HG03432 (cell line): ENCODE results near the gene HCCS.
"Not testable (repeated sequence)": the region's sequence is repeated elsewhere in the genome, so short reads cannot be mapped to it uniquely, and the experiment has no call there.

ENCODE experiments used
- ATAC-seq: cut with Tn5 transposase; IDR thresholded peaks from one replicate; pipeline ENCODE4 v1.9.1; 2021; ENCODE audit warnings: mild to moderate bottlenecking, moderate library complexity; ENCODE audit not compliant: unreplicated experiment

The HCCS gene

DNA sequence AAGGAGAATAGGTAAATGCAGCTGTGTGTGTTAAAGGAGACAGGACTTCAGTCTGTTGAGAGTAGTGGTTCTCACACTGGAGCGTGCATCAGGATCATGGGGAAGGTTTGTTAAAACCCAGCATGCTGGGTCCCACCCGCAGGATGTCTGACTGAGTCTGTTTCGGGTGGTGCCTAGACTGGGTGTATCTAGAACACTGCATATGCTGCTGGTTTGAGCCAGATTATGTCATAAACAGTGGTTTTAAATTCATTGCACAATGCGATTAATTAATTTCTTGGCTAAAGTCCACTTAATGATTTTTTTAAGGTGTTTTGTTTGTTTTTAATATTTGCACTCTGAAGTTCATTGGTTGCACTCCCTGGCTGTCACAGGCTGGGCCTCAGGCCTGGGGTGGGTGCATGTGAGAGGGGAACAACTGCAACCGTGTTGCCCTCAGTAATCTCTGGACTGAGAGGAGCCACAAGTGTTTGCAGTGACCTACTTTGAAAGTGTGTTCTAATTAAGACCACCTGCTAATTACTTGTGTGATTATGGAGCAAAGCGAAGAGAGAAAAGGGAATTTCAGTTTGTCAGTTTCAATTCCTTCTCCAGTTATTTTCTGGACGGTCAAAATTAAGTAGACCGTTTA lies 8.3 kb downstream of the HCCS start:
- ATAC-seq = no peak

DNA sequence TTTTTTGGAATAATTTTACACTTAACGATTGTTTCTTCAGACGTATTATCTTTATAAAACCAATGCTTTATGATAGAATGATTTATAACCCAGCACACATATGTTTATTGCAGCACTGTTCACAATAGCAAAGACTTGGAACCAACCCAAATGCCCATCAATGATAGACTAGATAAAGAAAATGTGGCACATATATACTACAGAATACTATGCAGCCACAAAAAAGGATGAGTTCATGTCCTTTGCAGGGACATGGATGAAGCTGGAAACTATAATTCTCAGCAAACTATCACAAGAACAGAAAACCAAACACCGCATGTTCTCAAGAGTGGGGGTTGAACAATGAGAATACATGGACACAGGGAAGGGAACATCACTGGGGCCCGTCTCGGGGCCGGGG lies 12.0 kb downstream of the HCCS start:
- ATAC-seq = not testable (repeated sequence)

DNA sequence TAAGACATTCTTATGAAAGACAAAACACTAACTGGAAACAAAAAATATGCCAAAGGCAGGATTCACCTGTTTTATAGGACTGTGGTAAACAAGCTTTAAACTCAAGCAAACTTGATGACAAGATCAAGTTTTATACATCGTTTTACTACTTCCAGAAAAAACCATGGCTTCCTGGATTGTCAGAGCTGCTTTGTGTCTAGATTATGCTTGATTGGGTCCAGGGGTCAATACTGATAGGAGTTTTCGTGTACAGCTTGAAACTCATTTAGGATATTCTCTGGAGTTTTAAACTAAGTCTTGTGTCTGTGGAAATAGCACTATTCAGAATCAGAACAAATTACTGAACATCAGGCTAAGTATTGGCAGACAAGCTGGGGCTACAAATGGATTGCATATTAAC lies 13.0 kb downstream of the HCCS start:
- ATAC-seq = no peak

DNA sequence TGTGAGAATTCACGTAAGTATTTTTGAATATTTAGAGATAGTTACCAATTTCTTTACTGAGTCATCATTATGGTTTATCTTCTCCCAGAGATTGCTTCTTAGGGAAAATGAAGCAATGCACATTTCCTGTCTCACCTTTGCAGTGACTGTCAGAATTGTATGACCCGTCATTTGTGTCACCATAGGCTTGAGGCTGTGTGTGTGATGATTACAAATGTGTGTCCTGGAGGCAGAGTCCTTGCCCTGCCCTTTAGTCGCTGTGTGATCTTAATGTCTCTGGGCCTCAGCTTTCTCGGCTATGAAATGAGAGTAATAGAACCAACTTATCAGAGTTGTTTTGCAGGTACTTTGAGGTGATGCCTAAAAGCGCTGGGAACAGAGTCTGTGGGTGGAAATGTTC lies 13.9 kb downstream of the HCCS start:
- ATAC-seq = no peak

DNA sequence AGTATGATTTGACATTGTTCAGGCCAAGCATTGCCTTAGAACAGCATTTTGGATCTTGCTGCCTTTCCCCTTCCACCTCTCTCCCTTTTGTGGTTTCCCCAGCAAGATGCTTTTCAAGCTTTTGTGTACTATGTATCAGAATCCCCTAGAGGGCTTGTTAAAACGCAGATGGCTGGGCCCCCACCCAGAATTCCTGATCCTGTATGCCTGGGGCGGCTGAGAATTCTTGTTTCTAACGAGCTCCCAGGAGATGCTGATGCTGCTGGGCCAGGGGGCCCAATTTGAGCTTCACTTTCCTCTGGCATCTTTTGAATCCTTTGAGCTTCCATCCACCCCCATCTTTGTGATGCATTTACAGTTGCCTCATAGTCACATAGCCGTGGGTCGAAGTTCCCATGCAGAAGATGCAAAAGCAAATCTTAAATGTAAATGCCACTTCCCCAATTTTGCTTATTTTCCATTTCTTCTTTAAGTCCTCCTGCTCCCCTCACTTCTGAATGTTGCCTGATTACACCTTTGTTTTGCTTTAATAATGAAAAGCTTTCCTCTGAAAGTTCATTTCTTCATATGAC lies 18.5 kb downstream of the HCCS start:
- no peak for ATAC-seq

DNA sequence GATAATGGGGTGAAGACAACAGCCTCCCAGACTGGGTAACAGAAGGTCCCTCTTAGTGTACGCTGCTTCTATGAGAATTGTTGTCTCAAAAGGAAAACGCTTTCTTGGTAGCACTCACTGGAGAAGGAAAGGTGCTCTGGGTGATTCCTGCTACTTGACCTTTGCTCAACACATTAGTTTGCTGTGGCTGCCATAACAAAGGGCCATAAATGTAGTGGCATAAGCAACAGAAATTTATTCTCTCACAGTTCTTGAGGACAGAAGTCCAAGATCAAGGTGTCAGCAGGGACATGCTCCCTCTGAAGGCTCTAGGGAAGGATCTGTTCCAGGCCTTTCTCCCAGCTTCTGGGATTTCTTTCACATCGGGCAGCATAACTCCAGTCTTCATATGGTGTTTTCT lies 19.0 kb downstream of the HCCS start:
- ATAC-seq = no peak

DNA sequence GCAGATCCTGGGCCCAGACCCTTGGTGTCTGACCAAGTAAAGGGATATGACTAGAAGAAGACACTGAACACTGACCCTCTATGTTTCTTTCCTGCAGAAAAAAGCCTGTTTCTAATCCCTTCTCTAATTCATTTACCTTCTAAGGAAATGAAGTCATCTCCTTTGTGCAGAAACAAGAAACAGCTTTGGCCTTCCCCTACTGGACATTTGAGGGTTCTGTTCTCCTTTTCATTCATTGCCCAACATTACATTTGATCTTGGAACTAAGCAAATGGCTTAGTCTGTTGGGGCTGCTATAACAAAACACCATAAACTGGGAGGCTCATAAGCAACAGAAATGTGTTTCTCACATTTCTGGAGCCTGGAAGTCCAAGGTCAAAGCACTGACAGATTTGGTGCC lies 20.0 kb downstream of the HCCS start:
- no peak for ATAC-seq

DNA sequence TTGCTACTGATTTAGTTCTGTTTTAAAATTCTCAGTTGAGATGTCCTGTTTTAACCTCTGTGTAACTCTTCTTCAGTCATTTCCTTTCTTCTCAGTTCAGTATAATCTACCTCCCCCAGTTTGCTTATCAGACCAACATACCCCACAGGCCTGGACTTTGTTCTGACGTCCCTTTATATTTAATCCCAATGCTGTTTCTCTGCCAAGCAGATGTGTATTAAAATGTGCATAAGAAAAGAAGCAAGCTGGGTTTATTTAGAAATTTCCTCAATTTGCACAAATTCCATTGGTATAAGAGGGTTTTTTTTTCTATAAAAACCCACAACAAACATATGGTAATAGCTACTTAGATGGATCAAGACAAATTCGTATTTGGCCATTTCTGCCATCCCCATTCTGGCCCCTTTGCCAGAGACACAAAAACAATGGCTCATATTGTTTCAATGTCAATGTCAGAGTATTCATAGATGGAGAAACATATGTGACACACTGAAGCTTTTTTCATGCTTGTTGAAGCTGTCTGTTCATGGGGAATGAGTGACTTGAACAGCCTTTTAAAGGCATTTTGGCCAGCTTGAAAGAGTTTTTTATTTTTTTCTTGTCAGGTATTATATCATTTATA lies 24.5 kb downstream of the HCCS start:
- ATAC-seq = no peak

DNA sequence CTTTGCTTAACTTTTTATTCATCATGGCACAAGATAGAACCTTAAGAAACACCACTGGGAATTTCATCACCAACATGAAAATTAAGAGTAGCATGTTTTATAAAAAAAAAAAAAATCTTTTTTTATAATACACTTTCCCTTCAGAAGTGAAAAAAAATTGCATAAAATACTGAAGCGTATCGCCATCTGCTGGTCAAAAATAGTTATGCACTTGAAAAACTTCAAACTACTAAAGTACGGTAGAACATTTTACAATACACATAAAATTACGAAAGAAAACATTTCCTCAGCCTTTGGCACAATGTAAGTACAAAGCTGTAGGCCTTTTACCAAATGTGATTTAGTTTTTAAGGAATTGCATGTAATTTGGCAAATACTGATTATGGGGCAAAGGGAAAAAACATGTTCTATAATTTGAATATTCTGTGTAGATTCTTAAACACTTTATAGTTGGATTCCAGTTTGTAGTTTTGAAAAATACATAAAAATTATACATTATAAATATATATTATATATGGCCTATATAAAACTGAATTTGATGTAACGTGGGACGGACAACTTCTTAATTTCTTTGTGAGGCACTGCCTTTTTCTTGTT lies 26.5 kb downstream of the HCCS start:
- no peak for ATAC-seq

DNA sequence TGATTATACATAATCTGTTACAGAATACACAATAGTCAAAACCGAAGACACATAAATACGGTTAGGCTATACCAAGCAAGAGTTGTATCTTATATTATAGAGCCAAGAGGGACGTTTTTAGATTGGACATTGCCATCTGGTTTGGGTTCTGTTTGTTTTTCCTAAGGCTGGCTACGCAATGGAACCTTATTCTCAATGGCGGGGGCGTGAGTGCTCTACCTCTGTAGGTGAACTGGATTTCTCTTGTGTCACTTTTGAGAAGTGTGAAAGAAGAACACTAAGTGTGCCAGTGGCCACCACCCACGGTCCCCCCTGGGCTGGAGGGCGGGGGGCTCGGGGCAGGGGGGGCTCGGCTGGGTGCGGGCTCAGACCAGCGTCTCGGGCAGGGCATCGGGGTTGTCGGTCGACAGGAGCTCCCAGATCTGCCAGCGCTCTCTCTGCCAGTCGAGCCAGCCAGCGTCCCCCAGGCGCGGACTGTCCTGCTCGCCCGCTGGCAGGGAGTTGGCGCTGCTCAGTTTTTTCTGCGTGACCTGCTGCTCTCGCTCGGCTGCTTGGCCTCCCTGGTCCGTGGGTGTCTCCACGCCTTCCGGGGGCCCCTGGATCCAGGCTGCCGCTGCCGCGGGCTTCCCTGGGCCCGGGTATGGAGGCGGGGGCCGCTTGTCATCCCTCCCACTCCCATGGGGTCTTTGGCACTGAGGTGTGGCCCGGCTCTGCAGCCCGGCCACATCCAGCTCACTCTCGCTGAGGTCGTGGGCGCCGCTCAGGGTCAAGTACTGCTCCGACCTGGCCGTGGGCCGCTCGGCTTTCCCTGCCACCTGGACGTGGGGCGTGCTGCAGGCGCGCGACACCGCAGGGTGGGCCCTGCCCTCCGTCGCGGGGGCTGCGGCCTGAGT lies 27.6 kb downstream of the HCCS start:
- ATAC-seq = no peak

DNA sequence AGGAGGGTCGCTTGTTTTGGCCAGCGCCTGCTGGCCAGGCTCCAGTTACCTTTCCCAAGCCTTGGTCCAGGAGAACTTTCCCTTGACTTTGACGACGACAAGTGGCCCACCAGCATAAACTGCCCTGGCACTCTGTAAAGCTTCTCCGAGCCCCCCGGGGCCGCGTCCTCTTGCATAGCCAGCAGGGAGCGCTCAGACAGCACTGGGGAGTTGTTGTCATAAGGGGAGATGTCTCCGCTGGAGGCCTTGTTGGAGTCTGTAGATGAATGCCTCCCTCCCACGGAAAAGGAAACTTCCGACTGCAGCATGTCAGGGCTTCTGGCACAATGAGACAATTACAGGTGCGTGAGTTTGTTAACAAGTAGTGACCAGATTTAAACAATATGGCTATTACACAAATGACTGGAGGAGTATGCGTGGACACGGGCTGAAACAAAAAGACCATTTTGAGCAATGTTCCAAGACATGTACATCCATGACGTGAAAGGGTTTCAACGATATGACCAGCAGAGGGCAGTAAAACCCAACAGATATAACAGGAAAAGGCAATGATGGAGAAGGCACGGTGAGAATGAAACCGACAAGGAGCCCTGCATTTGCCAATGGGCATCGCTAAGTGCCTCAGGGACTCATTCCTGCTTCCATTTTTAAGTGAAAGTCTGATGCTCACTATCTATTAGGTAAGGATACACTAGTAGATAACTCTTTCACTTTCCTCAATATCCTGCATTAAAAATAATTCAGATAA lies 33.0 kb downstream of the HCCS start:
- ATAC-seq = peak; percentile 89

DNA sequence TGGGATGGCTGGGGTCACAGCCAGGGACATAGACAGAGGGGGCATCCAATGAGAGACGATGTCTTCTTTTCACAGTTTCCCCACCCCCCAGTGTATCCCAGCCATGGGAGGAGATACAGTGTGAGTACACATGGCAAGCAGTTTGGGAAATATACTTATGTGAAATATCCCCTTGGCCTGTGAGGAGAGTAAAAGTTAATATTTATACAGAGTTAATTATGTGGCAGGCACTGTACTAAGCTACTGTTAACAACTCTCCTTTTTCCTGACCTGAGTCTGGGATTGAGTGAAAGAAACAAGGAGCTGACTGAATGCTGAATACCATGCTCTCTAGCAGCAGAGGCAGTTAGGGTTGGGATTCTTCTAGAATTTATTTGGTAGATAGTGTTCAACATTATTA lies 35.3 kb downstream of the HCCS start:
- ATAC-seq = no peak

DNA sequence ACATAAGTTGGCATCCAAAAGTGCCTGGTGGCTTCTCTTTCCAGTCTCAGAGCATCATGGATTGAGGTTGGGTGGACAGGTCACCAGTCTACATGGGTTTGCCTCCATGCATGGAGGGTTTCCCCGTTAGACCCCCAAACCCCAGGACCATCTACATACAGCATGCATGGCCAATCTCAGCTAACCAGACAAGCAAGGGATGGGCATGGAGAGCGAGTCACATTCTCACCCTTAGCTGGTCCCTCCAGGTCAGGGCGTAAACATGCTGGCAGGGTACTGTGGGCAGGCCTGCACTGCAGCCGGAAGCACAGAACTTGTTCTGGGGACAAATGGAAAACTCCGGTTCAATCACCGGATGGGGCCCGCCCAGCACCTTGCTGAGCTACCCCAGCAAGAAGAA lies 37.3 kb downstream of the HCCS start:
- no peak for ATAC-seq

DNA sequence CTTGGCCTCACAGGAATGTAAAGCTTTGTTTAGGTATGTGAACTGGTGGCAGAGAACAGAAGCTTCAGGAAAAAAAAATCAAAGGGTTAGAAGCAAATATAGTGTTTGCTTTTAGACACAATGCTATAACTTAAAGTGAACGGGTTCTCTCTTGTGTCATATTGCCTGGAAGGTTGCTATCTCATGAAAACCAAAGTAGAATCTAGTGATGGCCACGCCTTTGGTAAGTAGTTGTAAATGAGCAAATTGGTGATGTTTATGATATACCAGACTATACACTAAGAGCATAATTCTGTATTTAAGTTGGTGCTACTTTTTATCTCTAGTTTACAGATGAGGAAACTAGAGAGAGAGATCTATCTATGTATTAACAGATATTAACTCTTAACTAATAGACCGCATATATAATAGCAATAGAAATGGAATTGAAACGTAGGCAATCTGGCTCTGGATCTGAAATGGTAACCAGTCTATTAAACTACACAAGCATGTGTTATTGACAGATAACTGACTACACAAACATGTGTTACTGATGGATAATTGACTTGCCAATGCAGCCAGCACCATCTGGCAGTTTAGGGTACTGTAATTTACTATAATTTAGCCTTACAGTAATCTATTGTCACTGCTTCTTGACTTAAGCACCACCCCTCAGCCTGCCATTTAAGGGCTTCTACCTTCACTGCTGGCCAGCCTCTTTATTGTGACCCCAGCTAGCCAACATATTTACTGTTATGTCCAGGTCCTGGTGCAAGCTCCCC lies 40.8 kb downstream of the HCCS start:
- no peak for ATAC-seq

DNA sequence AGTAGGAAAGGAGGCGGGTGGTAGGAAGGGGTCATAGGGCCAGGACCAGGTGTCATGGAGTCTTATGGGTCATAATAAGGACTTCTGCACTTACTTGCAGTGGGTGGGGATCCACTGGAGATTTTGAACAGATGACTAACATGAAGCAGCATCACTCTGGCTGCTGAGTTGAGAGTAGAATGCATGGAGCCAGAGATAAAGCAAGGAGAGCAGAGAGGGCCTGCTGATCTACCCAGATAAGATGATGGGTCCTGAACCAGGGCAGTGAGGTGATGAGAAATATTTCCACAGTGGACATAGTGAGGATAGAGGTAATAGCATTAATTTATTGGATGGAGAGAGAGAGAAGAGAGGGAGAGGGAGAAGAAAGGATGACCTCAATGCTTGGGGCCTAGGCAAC lies 48.0 kb downstream of the HCCS start:
- ATAC-seq = no peak

DNA sequence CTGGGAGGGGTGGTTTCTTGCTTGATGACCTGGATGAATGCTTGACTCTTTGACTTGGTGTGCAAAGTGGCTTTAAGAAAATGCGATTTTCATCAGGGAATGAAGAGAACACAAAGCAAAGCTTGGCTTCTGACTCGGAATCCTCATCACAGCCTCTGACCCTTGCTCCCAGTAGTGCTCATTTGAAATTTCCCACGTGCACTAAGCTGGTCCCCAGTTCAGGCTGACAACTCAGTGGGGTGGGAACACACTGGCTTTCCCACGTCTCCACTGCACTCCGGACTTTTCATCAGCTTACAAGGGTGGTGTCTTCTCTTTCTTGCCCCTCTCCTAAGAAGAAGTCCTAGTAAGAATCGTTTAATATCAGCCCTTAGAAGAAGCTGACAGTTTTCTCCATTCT lies 53.3 kb downstream of the HCCS start:
- ATAC-seq = no peak

DNA sequence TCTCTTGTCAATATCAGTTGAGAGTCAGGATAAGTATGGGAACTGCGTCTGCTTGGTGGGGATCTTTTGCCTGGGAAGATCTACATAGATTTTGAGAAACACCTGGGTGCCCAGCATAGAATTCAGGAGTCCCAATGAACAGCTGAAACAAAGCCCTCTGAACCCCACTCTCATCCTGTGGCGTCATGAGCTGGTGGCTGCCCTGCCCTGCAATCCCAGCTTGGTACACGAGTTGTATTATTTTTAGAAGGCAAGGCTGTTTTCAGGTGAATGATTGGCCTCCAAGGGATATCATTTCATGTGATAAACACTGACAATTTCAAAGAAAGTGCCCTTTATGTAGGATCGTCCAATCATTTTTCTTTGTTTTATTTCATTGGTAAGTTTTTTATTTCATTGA lies 60.8 kb downstream of the HCCS start:
- ATAC-seq = no peak

DNA sequence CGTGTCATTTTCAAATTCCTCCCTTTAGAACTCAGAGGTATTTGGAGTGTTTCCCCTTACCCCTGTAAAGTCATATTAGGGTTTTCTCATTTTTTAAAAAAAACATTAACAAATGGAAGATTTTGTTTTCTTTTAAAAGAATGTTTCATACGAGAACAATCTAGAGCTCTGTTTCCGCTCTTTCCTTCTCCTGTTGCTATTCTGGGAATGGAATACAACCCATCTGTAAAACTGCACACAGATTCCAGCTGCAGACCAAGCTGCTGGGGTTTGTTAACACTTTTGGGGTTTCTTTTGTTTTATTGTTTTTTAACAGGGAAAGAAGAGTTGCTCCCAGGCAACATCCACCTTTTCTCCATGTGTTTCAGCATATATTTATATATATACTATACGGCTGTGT lies 61.3 kb downstream of the HCCS start:
- no peak for ATAC-seq
